HG02642 (cell line): ENCODE results near the gene ABCC1.

Experiments used
- ATAC-seq: cut with Tn5 transposase; IDR thresholded peaks from one replicate; pipeline ENCODE4 v1.9.1; 2021; ENCODE audit warnings: mild to moderate bottlenecking; ENCODE audit not compliant: unreplicated experiment, poor library complexity

ABCC1 gene

DNA sequence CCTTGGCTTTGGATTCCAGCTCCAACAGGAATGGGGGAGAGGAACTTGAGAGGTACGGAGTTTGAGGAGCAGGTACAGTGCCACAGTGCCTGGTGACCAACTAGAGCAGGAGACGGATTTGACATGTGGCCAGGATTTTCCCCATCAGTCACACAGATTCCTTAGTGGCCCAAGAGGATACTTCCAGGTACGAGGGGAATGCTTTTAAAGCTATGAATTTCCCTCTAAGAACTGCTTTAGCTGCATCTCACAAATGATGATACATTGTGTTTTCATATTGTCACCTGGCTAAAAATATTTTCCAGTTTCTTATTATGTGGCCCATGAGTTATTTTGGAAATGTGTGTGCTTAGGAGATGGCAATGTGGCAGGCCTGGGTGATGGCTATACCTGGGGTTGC lies 175.6 kb downstream of the ABCC1 start:
- ATAC-seq, result no peak

DNA sequence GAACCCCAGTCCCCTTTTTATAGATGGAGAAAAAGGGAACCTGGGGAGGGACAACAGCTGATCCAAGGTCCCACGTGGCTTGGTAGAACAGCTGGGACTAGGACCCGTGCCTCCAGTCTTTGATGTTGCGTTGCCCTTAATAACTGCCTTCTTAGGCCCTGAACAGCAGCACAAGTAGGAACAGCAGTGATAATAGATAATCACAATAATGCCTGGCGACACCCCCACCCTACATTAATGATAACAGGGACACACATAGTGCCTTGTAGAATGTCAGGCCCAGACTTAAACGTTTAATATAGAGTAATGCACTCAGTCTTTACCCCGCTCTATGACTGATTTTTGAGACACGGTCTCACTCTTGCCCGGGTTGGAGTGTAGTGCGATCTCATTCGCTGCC lies 177.5 kb downstream of the ABCC1 start:
- ATAC-seq, result no peak

DNA sequence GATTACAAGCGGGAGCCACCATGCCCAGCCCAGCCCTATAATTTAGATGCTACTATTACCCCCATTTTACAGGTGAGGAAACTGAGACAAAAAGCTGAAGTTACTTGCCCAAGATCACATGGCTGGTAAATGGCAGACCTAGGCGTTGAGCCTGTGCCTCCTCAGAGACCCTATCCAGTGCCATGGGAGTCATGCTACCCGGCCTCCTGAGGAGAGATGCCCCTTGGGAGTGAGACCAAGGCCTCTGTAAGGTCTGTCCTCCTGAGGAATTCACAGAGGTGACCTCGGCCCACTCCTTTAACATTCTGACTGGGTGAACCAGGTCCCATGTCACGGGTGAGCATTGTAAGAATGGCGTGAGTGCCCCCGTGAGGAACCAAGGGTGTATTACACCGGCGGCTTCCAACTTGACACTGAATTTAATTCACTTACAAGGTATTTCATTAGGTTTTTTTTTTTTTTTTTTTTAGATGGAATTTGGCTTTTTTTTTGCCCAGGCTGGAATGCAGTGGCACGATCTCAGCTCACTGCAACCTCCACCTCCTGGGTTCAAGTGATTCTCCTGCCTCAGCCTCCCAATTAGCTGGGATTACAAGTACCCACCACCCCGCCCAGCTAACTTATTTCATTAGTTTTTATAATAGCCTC lies 178.2 kb downstream of the ABCC1 start:
- peak; percentile 43 for ATAC-seq

DNA sequence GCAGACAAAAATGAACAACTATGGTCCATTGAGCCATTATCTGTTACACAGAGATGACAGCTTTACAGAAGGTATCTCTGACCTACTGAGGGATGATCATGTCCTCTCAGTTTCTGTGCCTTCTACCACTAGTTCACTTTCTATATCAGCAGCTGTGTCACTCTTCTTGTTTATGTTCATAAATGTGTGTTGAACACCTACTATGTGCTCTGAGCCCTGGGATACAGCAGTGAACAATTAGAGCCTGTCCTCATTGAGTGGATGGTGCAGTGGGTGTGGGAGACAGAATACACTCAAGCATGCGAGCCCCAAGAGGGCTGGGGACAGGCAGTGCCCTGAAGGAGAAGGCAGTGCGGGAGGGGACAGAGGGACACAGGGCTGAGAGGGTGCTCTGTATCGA lies 181.8 kb downstream of the ABCC1 start:
- no peak for ATAC-seq

DNA sequence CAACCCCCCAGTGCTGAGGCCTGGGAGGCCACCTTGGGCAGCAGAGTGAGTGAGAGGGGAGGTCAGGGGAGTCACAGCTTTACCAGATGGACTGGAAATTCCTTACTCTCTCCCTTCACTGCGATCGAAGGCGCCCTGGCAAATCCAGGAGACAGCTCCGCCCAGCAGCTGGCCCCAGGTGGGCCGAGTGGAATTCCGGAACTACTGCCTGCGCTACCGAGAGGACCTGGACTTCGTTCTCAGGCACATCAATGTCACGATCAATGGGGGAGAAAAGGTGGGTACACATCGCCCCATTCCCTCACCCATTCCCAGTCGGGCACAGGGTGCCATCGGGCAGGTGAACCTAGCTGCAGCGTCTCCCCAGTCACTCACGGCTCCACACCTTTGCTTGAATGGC lies 182.2 kb downstream of the ABCC1 start:
- no peak for ATAC-seq

DNA sequence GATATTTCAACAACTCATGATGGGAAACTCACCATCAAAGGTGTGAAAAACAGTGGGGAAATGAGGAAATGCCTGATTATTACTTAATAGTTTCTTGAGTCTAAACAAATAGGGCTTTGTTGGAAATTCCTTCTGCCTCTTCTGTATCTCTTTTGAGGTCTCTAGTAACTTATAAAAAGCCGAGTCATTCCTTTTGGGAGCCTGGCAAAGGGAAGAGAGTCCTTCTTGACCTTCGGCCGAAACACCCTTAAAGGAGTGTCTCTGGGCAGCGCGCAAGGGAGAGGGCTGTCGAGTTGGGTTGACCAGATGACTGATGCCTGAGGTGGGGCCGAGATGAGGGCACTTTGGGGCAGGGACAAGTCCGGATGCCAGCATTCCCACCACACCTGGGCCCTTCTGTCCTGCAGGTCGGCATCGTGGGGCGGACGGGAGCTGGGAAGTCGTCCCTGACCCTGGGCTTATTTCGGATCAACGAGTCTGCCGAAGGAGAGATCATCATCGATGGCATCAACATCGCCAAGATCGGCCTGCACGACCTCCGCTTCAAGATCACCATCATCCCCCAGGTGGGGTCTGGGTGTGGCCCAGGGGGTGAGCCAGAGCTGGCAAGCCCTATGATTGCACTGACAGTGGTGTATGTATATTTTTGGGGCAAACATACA lies 184.7 kb downstream of the ABCC1 start:
- no peak for ATAC-seq

DNA sequence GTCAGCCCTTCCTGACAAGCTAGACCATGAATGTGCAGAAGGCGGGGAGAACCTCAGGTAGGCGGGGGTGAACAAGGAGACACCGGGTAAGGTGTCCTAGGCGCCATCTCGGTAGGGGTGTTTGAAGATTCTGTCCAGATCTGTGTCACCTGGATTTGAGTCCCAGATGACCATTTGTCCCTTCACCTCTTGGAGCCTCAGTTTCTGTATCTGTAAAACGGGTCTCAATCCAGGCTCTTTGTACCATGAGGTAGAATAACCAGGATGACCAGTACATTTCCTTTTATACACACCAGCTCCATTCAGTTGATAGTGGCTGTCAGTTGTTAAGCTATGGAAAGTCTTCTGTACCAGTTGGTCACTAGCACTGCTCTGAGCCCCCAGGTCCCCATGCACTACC lies 187.2 kb downstream of the ABCC1 start:
- no peak for ATAC-seq

DNA sequence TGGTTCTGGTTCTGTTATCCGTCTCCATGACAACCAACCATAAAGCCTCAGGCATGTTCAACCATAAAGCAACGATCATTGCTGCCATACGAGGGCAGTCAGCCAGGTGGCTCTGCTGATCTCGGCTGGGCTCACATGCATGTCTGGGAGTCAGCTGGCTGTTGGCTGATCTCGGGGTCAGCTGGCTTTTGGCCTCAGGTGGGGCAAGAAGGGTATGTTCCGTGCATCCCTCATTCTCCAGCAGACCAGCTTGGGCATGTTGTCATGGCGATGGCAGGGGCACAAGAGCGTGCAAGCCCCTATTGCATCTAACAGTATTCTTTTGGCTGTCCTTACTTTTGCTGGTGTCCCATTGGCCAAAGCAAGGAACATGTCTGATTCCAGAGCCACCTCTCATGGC lies 187.7 kb downstream of the ABCC1 start:
- ATAC-seq, result no peak

DNA sequence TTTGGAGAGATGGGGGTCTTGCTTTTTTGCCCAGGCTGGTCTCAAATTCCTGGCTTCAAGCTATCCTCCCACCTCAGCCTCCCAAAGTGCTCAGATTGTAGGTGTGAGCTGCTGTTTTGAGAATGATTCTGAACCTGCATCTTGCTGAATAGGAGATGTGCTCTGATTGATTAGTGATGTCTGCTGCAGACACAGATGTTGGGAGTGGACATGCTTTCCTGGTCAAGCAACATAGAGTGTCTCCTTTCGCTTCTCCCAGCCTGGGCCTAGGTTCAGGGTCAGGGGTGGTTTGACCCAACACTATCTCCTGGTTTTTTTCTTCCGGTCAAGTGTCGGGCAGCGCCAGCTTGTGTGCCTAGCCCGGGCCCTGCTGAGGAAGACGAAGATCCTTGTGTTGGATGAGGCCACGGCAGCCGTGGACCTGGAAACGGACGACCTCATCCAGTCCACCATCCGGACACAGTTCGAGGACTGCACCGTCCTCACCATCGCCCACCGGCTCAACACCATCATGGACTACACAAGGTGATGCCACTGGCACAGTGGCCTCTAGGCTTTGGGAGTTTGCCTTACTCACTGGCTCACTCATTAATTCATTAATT lies 188.7 kb downstream of the ABCC1 start:
- ATAC-seq, result no peak

DNA sequence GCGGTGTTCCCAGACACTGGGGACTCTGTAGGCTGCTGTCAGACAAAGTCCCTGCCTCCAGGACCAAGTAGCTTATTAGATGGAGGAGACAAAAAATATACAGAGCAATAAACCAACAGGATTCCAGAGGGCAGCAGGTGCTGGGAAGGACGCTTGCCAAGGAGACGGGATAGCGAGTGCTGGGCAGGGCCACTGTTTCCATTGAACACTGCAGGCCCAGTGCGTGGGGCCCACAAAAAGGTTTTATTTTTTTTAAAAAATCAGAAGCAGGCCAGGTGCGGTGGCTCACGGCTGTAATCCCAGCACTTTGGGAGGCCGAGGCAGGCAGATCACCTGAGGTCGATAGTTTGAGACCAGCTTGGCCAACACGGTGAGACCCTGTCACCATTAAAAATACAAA lies 189.6 kb downstream of the ABCC1 start:
- ATAC-seq, result no peak

DNA sequence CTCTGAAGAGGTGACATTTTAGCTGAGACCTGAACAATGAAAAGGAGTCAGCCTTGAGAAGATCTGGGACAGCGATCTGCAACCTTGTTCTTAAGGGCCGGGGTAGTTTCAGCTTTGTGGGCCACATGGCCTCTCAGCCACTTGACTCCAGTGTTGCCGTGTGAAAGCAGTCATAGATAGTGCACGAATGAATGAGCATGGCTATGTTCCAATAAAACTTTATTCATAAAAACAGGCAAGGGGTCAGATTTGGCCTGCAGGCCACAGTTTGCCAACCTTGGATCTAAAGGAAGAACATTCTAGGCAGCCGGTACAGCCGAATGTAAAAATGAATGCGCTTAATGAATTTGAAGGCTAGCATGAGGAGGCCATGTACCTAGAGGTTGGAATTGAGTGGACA lies 190.4 kb downstream of the ABCC1 start:
- ATAC-seq, result no peak

DNA sequence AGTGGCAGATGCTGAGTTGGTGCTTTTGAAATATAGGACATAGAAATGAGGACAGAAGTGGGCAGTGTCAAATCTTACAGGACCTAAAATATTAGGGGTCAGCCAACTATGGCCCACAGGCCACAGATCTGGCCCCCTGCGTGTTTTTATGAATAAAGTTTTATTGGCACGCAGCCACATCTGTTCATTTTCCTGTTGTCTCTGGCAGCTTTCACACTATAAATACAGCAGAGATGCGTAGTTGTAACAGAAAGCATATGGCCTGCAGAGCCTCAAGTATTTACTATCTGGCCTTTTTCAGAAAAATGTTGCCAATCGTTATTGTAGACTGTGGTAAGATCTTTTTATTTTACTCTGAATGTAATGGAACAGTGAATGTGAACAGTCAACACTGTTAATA lies 191.1 kb downstream of the ABCC1 start:
- ATAC-seq, result no peak

DNA sequence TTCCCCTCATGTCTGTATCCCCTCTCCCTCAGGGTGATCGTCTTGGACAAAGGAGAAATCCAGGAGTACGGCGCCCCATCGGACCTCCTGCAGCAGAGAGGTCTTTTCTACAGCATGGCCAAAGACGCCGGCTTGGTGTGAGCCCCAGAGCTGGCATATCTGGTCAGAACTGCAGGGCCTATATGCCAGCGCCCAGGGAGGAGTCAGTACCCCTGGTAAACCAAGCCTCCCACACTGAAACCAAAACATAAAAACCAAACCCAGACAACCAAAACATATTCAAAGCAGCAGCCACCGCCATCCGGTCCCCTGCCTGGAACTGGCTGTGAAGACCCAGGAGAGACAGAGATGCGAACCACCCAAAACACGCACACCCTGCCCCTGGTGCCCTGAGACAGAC lies 191.7 kb downstream of the ABCC1 start:
- ATAC-seq, result no peak

DNA sequence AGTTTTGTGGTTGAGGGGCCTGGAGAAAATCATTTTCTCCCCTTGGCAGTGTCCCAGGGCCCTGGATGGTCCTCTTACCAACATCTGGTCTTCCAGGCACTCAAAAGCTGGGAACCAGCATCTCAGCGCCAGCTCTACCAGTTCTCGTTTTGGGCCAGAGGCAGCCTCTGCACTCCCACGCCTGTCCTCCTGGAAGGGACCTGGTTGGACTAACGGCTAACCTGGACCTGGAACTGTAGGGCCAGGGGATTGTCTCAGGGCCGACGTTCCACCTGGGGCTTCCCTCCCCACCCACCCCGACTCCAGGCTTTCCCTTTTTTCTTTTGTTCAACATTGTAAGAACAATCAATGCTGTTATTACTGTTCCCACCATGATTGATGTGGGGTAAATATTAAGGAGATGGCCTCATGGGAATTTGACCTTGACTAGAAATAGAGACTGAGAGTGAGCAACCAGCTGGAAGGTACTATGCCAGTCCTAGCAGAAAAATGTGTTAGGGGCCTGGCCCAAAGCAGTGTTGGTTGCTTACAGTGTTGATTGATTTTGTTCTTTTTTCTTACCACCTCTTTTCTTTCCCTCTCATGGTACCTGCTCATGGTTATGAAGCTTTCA lies 192.5 kb downstream of the ABCC1 start:
- no peak for ATAC-seq

DNA sequence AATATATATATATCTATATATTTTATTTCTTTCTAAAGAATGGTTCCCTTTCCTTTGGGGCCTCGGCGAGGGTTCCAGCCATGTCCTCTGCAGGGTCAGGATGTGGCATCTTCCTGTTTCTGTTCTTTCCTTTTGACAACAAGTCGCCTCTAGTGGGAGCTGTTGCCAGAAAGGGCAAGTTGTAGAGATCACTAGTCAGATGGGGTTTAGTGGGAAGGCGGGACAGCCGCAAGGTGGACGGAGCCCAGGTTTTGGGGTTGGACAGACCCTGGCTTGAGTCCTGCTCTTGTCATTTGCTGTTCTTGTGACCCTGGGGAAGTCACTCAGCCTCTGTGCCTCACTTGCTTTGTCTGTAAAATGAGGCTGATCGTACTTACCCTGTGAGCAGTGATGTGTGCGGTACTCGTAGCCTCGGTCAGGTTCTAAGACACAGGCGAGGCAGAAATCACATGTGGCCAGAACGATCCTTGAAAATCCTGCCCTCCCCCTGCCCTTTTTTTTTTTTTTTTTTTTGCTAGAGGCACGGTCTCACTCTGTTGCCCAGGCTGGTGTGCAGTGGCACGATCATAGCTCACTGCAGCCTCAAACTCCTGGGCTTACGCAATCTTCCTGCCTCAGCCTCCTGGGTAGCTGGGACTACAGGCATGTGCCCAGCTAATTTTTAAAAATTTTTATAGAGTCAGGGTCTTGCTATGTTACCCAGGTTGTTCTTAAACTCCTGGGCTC lies 193.8 kb downstream of the ABCC1 start:
- ATAC-seq, result no peak

DNA sequence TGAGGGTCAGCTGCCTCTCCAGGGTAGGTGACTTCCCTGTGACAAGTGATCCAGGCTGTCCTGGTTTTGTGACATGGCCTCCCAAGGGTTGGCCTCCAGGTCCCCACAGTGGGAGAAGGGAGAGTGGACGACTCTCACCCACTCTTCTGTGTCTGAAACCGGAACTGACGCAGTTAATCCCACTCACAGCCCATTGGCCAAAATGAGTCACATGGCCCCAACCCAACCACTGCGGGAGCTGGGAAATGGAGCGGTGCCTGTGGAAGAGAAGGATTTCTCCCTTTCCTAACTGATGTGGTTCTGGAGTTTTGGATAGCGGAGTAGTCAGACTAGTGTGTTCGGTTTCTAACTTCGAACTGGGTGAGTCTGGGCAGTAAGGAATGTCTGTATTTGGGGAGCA lies 194.5 kb downstream of the ABCC1 start:
- no peak for ATAC-seq

DNA sequence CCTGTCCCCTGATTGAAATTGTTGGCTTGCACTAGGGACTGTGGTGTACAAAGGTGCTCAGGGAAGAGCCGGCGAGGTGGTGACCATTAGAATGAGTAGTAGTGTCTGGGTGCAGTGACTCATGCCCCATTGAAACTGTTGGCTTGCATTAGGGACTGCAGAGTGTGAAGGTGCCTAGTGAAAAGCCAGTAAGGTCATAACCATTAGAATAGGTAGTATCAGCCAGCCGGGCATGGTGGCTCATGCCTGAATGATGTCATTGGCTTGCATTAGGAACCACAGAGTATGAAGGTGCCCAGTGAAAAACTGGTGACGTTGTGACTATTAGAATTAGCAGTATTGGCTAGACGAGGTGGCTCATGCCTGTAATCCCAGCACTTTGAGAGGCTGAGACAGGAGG lies 195.0 kb downstream of the ABCC1 start:
- ATAC-seq, result no peak

DNA sequence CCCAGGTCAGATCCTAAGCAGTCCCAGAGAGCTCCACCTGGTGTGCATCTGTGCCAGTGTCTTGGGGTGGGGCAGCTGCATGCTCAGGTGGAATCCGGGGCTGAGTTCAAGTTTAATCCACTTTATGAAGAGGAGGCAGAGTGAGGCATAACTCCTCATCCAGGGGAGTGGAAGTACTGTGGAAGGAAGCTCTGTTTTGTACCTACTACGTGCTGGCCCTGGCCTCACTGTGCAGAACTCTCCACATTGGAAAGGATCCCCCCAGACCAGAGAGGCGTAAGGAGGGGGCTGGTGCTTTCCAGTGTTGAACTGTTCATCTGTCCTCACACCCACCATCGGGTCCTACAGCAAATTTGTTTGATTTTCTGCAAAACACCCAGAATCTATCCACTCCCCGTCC lies 195.9 kb downstream of the ABCC1 start:
- ATAC-seq, result no peak

DNA sequence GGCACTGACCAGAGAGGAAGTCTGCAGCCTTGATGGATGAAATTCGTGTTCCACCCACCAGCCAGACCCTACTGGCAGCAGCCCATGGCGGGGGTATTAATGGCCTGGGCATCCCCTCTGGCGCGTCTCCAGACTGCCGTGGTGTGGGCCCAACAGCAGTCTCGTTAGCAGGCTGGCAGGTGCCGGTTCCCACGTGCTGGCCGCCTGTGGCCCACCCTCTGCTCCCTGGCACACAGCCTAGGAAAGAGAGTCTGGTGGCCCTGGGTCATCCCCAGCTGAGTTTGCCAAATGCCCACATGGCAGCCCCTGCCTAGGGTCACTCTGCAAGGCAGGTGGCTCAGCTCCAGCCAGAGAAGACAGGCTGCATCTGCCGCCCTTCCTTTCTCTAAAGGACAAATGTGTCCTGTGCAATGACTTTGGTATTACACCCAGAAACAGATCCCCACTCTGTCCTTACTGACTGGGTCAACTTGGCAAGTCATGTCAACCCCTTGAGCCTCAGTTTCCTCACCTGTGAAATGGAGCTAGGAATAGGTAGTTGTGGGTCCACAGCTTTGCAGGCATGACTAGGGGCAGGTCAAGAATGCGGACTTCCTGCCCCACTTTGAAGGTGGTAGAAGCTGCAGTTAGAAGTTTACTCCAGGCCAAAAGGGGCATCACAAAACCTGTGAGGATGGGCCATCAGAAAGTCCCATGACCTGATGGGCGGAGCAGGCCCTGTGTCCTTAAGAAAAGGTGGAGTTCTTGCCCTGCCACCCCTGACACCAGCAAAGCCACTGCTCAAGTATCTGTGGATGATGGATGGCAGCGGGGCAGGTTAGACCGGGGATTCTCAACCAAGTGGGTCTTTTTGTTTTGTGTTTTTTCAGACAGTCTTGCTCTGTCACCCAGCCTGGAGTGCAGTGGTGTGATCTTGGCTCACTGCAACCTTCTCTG lies 197.2 kb downstream of the ABCC1 start:
- no peak for ATAC-seq
